GM21529 (cell line): Measurements from ENCODE around the gene PCDH1.
"Not testable (repeated sequence)": the region's sequence is repeated elsewhere in the genome, so short reads cannot be mapped to it uniquely, and the experiment has no call there.

Experiments
- ATAC-seq: cut with Tn5 transposase; IDR thresholded peaks from one replicate; pipeline ENCODE4 v1.9.1; 2021; ENCODE audit not compliant: unreplicated experiment

The PCDH1 gene

GRCh38 chr5:141839015-141839513, 39.1 kb downstream of the PCDH1 start:
- ATAC-seq: no peak

- no peak for ATAC-seq
These were observed 39.7 kb downstream of the PCDH1 start for GRCh38 chr5:141838326-141839014.

- ATAC-seq: no peak
These were observed 42.1 kb downstream of the PCDH1 start for GRCh38 chr5:141835928-141836670.

GRCh38 chr5:141834331-141834730, 43.9 kb downstream of the PCDH1 start:
- ATAC-seq: no peak

- no peak for ATAC-seq
These were observed 46.1 kb downstream of the PCDH1 start for GRCh38 chr5:141832131-141832530.

- ATAC-seq: no peak
These were observed 50.0 kb downstream of the PCDH1 start for GRCh38 chr5:141828162-141828561.

GRCh38 chr5:141826674-141827073, 51.5 kb downstream of the PCDH1 start:
- no peak for ATAC-seq

GRCh38 chr5:141825791-141826560, 52.2 kb downstream of the PCDH1 start:
- no peak for ATAC-seq

GRCh38 chr5:141825241-141825671, 53.0 kb downstream of the PCDH1 start:
- no peak for ATAC-seq

- ATAC-seq: no peak
These were observed 53.5 kb downstream of the PCDH1 start for GRCh38 chr5:141824717-141825116.

GRCh38 chr5:141823056-141823455, 55.2 kb downstream of the PCDH1 start:
- ATAC-seq: no peak

GRCh38 chr5:141822144-141822543, 56.1 kb downstream of the PCDH1 start:
- no peak for ATAC-seq

- ATAC-seq: no peak
These were observed 56.7 kb downstream of the PCDH1 start for GRCh38 chr5:141821430-141821925.

GRCh38 chr5:141820686-141821085, 57.5 kb downstream of the PCDH1 start:
- ATAC-seq: not testable (repeated sequence)

- no peak for ATAC-seq
These were observed 60.6 kb downstream of the PCDH1 start for GRCh38 chr5:141817631-141818030.

GRCh38 chr5:141816598-141817399, 61.4 kb downstream of the PCDH1 start:
- no peak for ATAC-seq

GRCh38 chr5:141815796-141816180, 62.4 kb downstream of the PCDH1 start:
- no peak for ATAC-seq

GRCh38 chr5:141815051-141815795, 63.0 kb downstream of the PCDH1 start:
- no peak for ATAC-seq

- no peak for ATAC-seq
These were observed 63.9 kb downstream of the PCDH1 start for GRCh38 chr5:141814064-141814964.
